K562 (cell line): ENCODE data around the gene RNF44. TPM values are rescaled to one million over a fixed set of nuclear protein-coding genes. Genes with fewer than 3 reads are reported as not detected.

ENCODE experiments used
- ATAC-seq: fragments of 200-7000 bp; cut with Tn5 transposase; 3 replicates; pipeline ENCODE4 v1.9.1; 2020; ENCODE audit warnings: moderate library complexity
- BruUV-seq: library from RNA; stranded (reverse); fragments of 400-500 nt; replicated peaks from 2 replicates; lab custom pipeline; 2021; lab: Mats Ljungman, UMichigan
- CTCF ChIA-PET: fragments of 300-600 bp; formaldehyde crosslinking; extraction: SDS; loops from one replicate; lab custom pipeline; 2021; ENCODE audit warnings: low intra/inter-chr PET ratio; lab: Yijun Ruan, JAX
- POLR2A ChIA-PET: fragments of 300-600, 350-650 bp; sonication (Branson Sonifier 250); formaldehyde crosslinking; extraction: SDS; loops from one replicate; lab custom pipeline; 2021; ENCODE audit warnings: antibody characterized with exemption, inconsistent platforms; lab: Yijun Ruan, JAX
- DNase-seq, 4 experiments: peaks; one replicate each; pipeline versions ENCODE4 v3.0.0 to v3.0.0-alpha.2; 2011 to 2018; ENCODE audit warnings: low spot score in 3 of 4, mixed read lengths in 3 of 4; ENCODE audit errors: extremely low read depth in 1 of 4
- FAIRE-seq: peaks from 2 replicates; lab custom pipeline; 2011; peaks lifted over from hg19 to GRCh38; lab: Jason Lieb, UNC
- H2AFZ ChIP-seq: 2 replicates; pipeline ENCODE4 v1.6.0; 2011; ENCODE audit warnings: low read depth, low read length, control low read depth, inconsistent platforms
- H3K27ac ChIP-seq: fragments of 200-600 bp; 3 replicates; pipeline ENCODE4 v1.8.0; 2011; ENCODE audit warnings: low read depth, mild to moderate bottlenecking, control low read depth, inconsistent platforms, low read length, moderate library complexity, mixed read lengths; ENCODE audit errors: extremely low read depth
- H3K27me3 ChIP-seq, 2 experiments: fragments of 300-600 bp in 1 of 2; 2 replicates in 1 of 2; 3 replicates in 1 of 2; pipeline versions ENCODE4 v1.6.0 to v1.8.0; 2011; ENCODE audit warnings: inconsistent platforms in 2 of 2, low read length in 2 of 2, mild to moderate bottlenecking in 1 of 2, mixed read lengths in 1 of 2, moderate library complexity in 1 of 2; ENCODE audit not compliant: control insufficient read depth in 2 of 2, insufficient read depth in 2 of 2
- H3K36me3 ChIP-seq: fragments of 300-600 bp; 3 replicates; pipeline ENCODE4 v1.8.0; 2011; ENCODE audit warnings: mild to moderate bottlenecking, low read length, inconsistent platforms; ENCODE audit not compliant: control insufficient read depth, insufficient read depth
- H3K4me1 ChIP-seq, 2 experiments: fragments of 200-600 bp in 1 of 2; replicated peaks in 1 of 2; 2 replicates in 1 of 2; 3 replicates in 1 of 2; pipeline versions ENCODE4 v1.5.1 to v1.8.0; 2011; ENCODE audit warnings: inconsistent platforms in 2 of 2, low read length in 2 of 2, mild to moderate bottlenecking in 1 of 2, mixed read lengths in 1 of 2, moderate library complexity in 1 of 2; ENCODE audit not compliant: control insufficient read depth in 2 of 2, insufficient read depth in 2 of 2
- H3K4me2 ChIP-seq: 2 replicates; pipeline ENCODE4 v1.6.1; 2011; ENCODE audit warnings: low read length, control low read depth, inconsistent platforms, mixed read lengths; ENCODE audit not compliant: insufficient read depth
- H3K4me3 ChIP-seq: fragments of 200-600 bp; sonication (generic), shearing (Covaris generic); 2 replicates; pipeline ENCODE4 v1.5.1; 2016; ENCODE audit warnings: control low read depth, inconsistent platforms
- H3K79me2 ChIP-seq: fragments of 200-600 bp; 3 replicates; pipeline ENCODE4 v1.8.0; 2011; ENCODE audit warnings: low read length, inconsistent platforms; ENCODE audit not compliant: control insufficient read depth, insufficient read depth
- H3K9ac ChIP-seq, 2 experiments: 2 replicates each; pipeline versions ENCODE4 v1.6.0 to v1.6.1; 2011; ENCODE audit warnings: low read depth in 2 of 2, low read length in 2 of 2, control low read depth in 1 of 2, inconsistent platforms in 1 of 2, mild to moderate bottlenecking in 1 of 2, mixed read lengths in 1 of 2; ENCODE audit not compliant: insufficient read depth in 1 of 2
- H3K9me1 ChIP-seq: one replicate; pipeline ENCODE4 v1.6.0; 2011; ENCODE audit warnings: inconsistent platforms, mild to moderate bottlenecking, low read length, moderate library complexity; ENCODE audit not compliant: control insufficient read depth, insufficient read depth
- H3K9me3 ChIP-seq: replicated peaks from 2 replicates; pipeline ENCODE4 v1.5.1; 2011; ENCODE audit warnings: low read depth, low read length, inconsistent platforms; ENCODE audit not compliant: control insufficient read depth, insufficient read depth
- H4K20me1 ChIP-seq: replicated peaks from 2 replicates; pipeline ENCODE4 v1.6.1; 2011; ENCODE audit warnings: low read length, inconsistent platforms, mixed read lengths; ENCODE audit not compliant: control insufficient read depth, insufficient read depth
- ARID1B ChIP-seq: fragments of 450-650 bp; IDR thresholded peaks from 2 replicates; pipeline ENCODE4 v1.6.1; 2016; ENCODE audit warnings: antibody characterized with exemption, mild to moderate bottlenecking, inconsistent platforms
- CBX3 ChIP-seq, 2 experiments: IDR thresholded peaks; 1 replicate in 1 of 2; 2 replicates in 1 of 2; pipeline ENCODE4 v1.6.1; 2012; ENCODE audit warnings: inconsistent platforms in 2 of 2, low read length in 2 of 2, borderline replicate concordance in 1 of 2, control low read depth in 1 of 2
- CTCF ChIP-seq, 3 experiments: IDR thresholded peaks in 2 of 3; conservative IDR thresholded peaks in 1 of 3; 2 replicates each; pipeline ENCODE4 v1.5.1; 2011 to 2012; ENCODE audit warnings: low read length in 3 of 3, mild to moderate bottlenecking in 3 of 3, control low read depth in 2 of 3, improper control_type of control experiment in 1 of 3, inconsistent platforms in 1 of 3, low read depth in 1 of 3, mixed read lengths in 1 of 3, moderate library complexity in 1 of 3; ENCODE audit not compliant: insufficient read depth in 2 of 3
- DACH1 ChIP-seq: fragments of 450-650 bp; IDR thresholded peaks from 2 replicates; pipeline ENCODE4 v1.6.1; 2018; ENCODE audit not compliant: partially characterized antibody
- ERF ChIP-seq: fragments of 450-650 bp; formaldehyde crosslinking; IDR thresholded peaks from 2 replicates; pipeline ENCODE4 v1.4.0; 2020; ENCODE audit warnings: mild to moderate bottlenecking, mixed read lengths
- KLF16 ChIP-seq: IDR thresholded peaks from 2 replicates; pipeline ENCODE4 v1.6.1; 2016; ENCODE audit warnings: antibody characterized with exemption
- MEF2D ChIP-seq: conservative IDR thresholded peaks from 2 replicates; pipeline ENCODE4 v1.6.1; 2016; ENCODE audit warnings: low read depth, missing genetic modification characterization, missing compliant biosample characterization
- TCF7 ChIP-seq: sonication (generic); IDR thresholded peaks from 2 replicates; pipeline ENCODE4 v1.6.1; 2016; ENCODE audit warnings: antibody characterized with exemption, borderline replicate concordance
- ZNF384 ChIP-seq: IDR thresholded peaks from 2 replicates; pipeline ENCODE4 v1.6.1; 2012; ENCODE audit warnings: low read depth, low read length, improper control_type of control experiment
- WGBS: fragments of 100-300 bp; shearing (Covaris generic); methylation state at CpG from one replicate; pipeline ENCODE4 v1.1.6; 2016; ENCODE audit warnings: low coverage, mixed read lengths; ENCODE audit not compliant: insufficient coverage; ENCODE audit errors: missing lambda C conversion rate; 5-methylcytosine and 5-hydroxymethylcytosine counted together
- in situ Hi-C: fragments of 300-500 bp; cut with MboI; formaldehyde crosslinking; loops from 4 replicates; pipeline ENCODE4 v1.15.0; 2018; ENCODE audit warnings: inconsistent platforms, mixed read lengths
- intact Hi-C: fragments of 100-400 bp; cut with micrococcal nuclease; formaldehyde crosslinking; loops from 2 replicates; pipeline ENCODE4 v1.14.2; 2022
- polyA plus RNA-seq, 8 experiments: library from polyadenylated mRNA; depleted of rRNA in 4 of 8; stranded (reverse) in 5 of 8; unstranded in 3 of 8; fragments of >200 nt; fragmentation: Nextera tagmentation in 2 of 8; fragmentation: Illumina TruSeq in 1 of 8; extraction: Ambion mirVana in 2 of 8; extraction: Trizol in 1 of 8; gene quantifications; 2 replicates each; pipeline versions ENCODE4 v1.2.1 to v1.2.3, GENCODE V29; 2011 to 2014; ENCODE audit warnings: inconsistent platforms in 1 of 8, missing spikeins in 1 of 8
- total RNA-seq, 7 experiments: library from RNA; depleted of rRNA in 6 of 7; stranded (reverse); fragments of >200 nt in 6 of 7; fragmentation: Illumina TruSeq in 2 of 7; extraction: Trizol in 2 of 7; gene quantifications; 2 replicates each; pipeline versions ENCODE4 v1.2.1 to v1.2.3, GENCODE V29; 2011 to 2021; ENCODE audit warnings: low replicate concordance in 1 of 7

Gene RNF44
- total and polyA plus RNA-seq, 9 of the 15 experiments (the other 6 are each of a cell fraction or from before 2014, with no cell fraction given) = 1.6 to 82.6 (median 7.4) TPM

GRCh38 chr5:176491101-176491502 is 46.1 kb downstream of the RNF44 start:
- Histone ChIP-seq H3K9me3 (no peaks in the 10 kb centered on the region), H3K27me3 (no peaks in the 10 kb centered on the region), H3K4me1 (no peaks in the 10 kb centered on the region), H3K9ac (no peak overlapping the region), H3K36me3 (peaks cover 86% of the 10 kb centered on the region), H3K4me3 (no peak overlapping the region), H3K27ac (no peak overlapping the region), H3K79me2 (peaks cover under 1% of the 10 kb centered on the region; the same call in 1 of the 3 replicates), H3K4me2 (no peak overlapping the region), H2AFZ (no peak overlapping the region), H4K20me1 (no peaks in the 10 kb centered on the region), H3K9me1 (no peaks in the 10 kb centered on the region)
- BruUV-seq = no TSS peak
- TF ChIP-seq ARID1B (no peak), KLF16 (no peak), DACH1 (no peak), ERF (CRISPR knock-in tag) (no peak), CBX3 (IDR thresholded peaks at IDR 0.05; ENCODE audit: borderline replicate concordance in 1 of 2, low read length in 2 of 2) (no peak), ZNF384 (no peak), MEF2D (tag) (no peak)
- POLR2A ChIA-PET = no interaction called here
- in situ Hi-C loops = no loop called here
- no peak for DNase-seq
- FAIRE-seq = no peak
- 69% methylated on average over 3 of the region's 3 CpGs for WGBS
- ATAC-seq = no peak
- intact Hi-C loops = no loop called here
- CTCF ChIA-PET = no interaction called here

- H3K27ac ChIP-seq = no peak overlapping the region
- no peak overlapping the region for H3K4me3 ChIP-seq
- intact Hi-C loops = no loop called here
- H4K20me1 ChIP-seq = no peaks in the 10 kb centered on the region
- DNase-seq (no peak), FAIRE-seq (no peak), ATAC-seq (no peak)
- ChIA-PET CTCF (interaction anchor here (0.7 kb wide), 1 partner anchor 758 kb away, joined by 3 read pairs; no protein-coding TSS in a partner anchor), POLR2A (interaction anchor here (0.6 kb wide), 1 partner anchor 10 kb away, joined by 4 read pairs; no protein-coding TSS in a partner anchor)
- no peaks in the 10 kb centered on the region for H3K27me3 ChIP-seq
- no peaks in the 10 kb centered on the region for H3K9me1 ChIP-seq
- H3K9ac ChIP-seq = no peak overlapping the region
- peaks cover 87% of the 10 kb centered on the region for H3K36me3 ChIP-seq
- in situ Hi-C loops = no loop called here
- H3K9me3 ChIP-seq = no peaks in the 10 kb centered on the region
- TF ChIP-seq TCF7 = no peak
- TF ChIP-seq CTCF (IDR thresholded peaks at IDR 0.05 in 2 of 3, conservative IDR thresholded peaks at IDR 0.05 in 1 of 3; ENCODE audit: insufficient read depth in 2 of 3, low read depth in 1 of 3, low read length in 3 of 3) = 0 out of 6 replicates have a peak, but pooled peaks of 1 of the 3 experiments have one; percentile 5
- no peak overlapping the region for H3K4me2 ChIP-seq
- H3K79me2 ChIP-seq = peaks cover 6% of the 10 kb centered on the region; the same call in 1 of the 3 replicates
- no TSS peak for BruUV-seq
- WGBS = no CpG with 5 or more reads among the region's 1 CpG
- H2AFZ ChIP-seq = no peak overlapping the region
- no peaks in the 10 kb centered on the region for H3K4me1 ChIP-seq
Measured at GRCh38 chr5:176490301-176490700, 46.9 kb downstream of the RNF44 start.
